NCI-H146 (cell line): ENCODE results near the gene KMT2E.
A peak's percentile ranks its signal among the peaks of the same experiment; 100 is the strongest.
"Not testable (repeated sequence)": the region's sequence is repeated elsewhere in the genome, so short reads cannot be mapped to it uniquely, and the experiment has no call there.

Source experiments
- DNase-seq: peaks from one replicate; lab custom pipeline; 2025; lab: John Stamatoyannopoulos, UW

KMT2E gene

DNA sequence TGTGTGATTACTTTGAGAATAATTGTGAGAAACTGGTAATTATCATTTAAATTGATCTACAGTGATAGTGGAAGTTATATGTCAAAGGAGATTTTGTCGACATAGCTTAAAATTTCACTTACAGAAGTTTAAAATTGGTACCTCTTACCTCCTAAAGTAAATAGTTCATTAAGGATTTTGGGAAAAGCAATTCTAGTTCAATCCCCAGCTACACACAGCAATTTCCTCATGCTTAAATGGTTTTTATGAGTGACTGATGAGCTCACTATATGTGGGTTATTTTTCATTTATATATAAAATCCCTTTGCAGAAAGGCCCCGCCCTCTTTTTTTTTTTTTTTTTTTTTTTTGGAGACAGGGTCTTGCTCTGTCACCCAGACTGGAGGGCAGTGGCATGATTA lies 12.7 kb downstream of the KMT2E start:
- DNase-seq: no peak

DNA sequence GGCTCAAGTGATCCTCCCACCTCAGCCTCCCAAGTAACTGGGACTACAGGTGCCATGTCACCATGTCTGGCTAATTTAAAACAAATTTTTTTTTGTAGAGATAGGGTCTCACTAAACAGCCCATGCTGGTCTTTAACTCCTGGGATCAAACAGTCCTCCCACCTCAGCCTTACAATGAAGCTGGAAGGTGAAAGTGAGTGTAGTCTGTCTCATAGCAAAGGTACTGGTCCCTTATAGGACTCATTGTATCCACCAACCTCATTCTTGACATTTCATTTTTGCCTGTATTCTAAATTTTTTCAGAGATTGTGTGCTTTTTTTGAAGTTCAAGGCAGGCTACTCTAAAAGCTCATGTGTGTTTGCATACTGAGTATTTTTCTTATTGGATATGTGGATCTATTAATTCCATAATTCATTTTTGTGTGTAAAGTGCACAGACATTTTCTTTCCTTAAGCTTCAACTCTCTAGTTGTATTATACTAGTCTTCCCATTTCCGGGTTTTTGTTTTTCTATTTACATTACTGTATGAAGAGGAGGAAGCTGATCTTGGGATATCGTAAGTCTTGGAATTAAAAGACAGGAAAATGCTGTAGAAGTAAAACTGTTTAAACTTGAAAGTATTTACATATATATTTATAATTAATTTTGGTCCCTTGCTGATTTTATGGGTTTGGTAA lies 13.3 kb downstream of the KMT2E start:
- DNase-seq: no peak

DNA sequence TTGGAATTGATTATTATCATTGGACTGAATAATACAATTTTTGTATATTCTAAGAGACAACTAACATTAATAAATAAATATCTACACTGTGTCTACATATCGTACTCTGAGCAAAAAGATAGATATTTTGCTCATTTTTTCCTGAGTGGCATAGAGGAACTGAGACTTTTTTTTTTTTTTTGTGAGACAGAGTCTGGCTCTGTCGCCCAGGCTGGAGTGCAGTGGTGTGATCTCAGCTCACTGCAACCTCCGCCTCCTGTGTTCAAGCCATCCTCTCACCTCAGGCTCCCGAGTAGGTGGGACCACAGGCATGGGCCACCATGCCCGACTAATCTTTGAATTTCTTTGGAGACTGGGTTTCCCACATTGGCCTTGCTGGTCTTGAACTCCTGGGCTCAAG lies 14.0 kb downstream of the KMT2E start:
- DNase-seq: no peak

DNA sequence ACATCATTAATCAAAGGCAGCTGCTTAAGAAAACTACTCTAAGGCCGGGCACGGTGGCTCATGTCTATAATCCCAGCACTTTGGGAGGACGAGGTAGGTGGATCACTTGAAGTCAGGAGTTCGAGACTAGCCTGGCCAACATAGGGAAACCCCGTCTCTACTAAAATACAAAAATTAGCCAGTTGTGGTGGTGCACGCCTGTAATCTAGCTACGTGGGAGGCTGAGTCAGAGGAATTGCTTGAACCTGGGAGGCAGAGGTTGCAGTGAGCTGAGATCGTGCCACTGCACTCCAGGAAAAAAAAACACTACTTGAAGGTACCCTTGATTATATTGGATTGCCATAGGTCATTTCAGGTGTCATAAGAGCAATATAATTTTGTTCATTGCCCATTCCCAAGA lies 14.9 kb downstream of the KMT2E start:
- DNase-seq: not testable (repeated sequence)

DNA sequence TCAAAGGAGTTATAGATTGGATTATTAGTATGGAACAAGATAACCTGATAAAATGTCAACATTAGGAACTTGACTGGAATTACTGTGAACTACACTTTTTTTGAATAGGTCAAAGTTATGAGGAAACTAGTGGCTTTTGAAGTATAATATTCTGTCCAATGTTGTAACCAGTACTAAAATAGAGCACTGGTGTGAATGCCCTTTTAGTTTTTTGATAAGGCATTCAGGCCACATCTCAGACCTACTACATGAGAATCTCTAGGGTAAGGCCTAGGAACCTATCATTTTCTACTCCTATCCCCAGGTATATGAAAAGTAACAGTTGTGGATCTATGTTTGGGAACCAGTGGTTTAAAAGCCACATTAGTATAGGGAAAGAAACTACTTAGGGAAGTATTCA lies 16.4 kb downstream of the KMT2E start:
- DNase-seq: no peak

DNA sequence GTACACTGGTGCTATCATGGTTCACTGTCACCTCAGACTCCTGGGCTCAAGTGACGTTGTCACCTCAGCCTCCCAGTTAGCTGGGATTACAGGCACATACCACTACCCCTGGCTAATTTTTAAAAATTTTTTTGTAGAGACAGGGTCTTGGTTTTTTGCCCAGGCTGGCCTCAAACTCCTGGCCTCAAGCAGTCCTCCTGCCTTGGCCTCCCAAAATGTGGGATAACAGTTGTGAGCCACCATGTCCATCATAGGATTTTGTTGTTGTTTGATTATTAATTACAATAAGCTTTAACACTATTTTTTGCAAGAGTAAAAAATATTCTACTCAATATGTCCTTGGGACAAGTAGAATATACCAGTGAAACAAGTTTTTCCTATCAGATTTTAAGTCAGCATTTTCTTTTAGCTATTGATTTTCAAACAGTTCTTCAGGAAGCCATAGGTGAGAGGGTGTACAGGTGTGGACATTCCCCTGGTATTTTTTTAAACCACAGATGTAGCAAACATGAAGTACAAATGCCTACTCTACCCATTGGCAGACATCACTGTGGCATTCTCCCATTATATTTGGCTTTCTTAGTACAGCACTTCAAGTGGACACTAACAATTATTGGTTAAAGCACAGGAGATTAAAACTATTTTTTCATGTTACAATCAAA lies 18.7 kb downstream of the KMT2E start:
- DNase-seq: no peak

DNA sequence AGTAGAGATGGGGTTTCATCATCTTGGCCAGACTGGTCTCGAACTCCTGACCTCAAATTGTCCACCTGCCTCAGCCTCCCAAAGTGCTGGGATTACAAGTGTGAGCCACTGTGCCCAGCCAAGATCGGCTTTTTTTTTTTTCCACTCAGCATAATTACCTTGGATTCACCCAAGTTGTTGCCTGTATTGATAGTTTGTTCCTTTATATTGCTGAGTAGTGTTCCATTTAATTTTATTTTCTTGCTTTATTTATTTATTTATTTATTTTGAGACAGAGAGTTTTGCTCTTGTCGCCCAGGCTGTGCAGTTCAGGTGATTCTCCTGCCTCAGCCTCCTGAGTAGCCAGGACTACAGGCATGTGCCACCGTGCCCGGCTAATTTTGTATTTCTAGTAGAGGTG lies 21.3 kb downstream of the KMT2E start:
- no peak for DNase-seq

DNA sequence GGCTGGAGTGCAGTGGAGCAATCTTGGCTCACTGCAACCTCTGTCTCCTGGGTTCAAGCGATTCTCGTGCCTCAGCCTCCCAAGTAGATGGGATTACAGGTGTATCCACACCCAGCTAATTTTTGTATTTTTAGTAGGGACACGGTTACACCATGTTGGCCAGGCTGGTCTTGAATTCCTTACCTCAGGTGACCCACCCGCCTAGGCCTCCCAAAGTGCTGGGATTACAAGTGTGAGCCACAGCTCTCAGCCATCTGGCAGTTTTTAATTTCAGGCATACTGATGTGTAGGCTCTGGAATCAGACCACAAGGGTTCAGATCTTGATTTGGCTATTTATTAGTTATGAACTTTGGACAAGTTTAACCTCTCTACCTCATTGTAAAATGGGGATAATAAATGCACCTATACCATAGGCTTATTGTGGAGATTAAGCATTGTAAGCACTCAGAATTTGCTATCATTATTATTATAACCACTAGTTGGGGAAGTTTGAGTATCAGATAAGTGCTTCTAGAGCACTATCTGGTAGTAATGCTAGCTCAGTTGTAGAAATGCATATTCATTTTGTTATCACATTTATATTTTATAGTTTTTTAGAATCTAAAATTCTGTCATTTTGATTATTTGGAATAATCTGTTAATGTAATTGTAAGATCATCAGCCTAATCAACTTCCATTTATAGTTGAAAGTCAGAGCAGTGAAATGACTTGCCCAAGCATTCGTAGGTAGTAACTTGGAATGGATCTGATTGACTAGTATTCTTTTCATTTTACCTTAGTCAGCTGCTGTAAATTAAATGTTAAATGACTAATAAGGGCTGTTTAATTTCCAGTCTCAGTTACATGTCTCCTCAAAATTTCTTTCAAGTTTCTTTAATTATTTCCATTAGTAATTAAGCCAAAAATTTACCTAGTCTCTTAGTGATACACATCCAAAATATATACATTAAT lies 22.5 kb downstream of the KMT2E start:
- DNase-seq: no peak

DNA sequence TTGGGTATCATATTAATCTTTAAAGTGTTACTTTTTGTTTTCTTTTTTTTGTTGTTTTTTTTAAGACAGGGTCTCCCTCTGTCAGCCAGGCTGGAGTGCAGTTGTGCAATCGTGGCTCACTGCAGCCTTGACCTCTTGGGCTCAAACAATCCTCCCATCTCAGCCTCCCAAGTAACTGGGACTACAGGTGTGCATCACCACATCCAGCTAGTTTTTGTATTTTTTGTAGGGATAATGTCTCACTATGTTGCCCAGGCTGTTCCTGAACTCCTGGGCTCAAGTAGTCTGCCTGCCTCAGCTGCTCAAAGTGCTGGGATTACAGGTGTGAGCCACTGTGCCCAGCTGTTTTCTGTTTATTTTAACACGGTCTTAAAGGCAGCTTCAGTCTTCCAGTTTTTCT lies 23.3 kb downstream of the KMT2E start:
- DNase-seq: no peak

DNA sequence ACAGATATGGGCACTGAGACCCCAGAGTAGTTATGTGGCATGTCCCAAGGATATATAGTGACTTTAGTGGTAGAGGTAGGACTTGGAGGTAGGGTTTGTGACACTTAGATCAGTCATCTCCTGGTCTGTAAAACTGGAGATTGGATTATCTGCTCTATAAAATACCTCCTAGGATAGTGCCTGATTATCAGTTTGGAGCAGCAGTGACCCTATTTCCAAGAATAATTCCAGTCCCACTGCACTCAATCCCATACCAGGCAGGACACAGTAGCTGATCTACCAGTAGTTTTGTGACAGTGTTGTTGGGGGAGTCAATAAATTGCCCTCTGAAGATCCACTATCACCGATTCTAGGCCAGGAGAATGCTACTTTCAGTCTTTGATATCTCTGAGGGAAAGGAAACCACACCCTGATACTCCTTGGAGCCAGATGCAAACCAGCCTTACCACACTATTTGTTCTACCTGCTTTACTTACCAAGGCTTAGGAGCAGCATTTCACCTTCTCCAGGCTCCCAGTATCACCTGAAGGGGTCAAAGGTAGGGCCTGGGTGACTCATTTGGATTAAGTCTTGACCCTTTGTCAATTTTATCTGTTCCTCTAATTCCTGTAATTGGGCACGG lies 30.6 kb downstream of the KMT2E start:
- no peak for DNase-seq

DNA sequence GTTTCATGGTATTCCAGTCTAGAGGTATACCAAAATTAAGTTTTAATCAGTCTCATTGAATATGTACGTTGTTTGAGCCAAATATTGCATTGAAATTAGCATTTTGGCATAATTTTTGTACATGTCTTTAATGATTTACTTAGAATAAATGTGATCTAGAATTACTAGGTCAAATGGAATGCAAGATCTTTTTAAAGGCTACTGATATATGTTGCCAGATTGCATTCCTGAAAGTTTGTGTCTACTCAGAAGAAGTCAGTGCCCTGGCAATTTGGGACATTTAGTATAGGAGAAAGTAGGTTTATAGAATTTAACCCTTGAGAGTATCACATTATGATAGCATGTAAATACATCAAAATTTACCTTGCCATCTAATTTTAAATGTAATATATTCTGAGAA lies 32.4 kb downstream of the KMT2E start:
- DNase-seq: no peak

DNA sequence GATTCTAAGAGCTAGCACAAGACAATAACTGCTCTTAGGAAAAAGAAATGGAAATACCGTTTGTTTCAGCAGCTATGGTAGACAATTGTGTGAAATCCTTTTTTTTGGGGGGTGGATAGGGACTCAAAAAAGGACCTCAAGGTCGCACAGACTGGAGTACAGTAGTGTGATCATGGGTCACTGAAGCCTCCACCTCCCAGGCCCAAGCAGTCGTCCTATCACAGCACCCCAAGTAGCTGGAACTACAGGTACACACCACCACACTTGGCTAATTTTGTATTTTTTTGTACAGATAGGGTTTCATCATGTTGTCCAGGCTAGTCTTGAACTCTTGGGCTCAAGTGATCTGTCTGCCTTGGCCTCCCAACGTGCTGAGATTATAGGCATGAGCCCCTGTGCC lies 33.9 kb downstream of the KMT2E start:
- DNase-seq: no peak

DNA sequence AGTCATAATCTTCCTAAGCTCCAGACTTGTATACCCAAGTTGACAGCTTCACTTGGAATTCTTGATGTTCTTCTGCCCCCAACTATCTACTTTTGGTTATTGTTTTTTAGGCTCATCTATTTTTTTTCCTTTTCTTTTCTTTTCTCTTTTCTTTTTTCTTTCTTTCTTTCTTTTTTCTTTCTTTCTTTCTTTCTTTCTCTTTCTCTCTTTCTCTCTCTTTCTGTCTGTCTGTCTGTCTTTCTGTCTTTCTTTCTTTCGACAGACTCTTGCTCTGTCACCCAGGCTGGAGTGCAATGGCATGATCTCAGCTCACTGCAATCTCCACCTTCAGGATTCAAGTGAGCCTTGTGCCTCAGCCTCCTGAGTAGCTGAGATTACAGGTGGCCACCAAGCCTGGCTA lies 36.5 kb downstream of the KMT2E start:
- no peak for DNase-seq

DNA sequence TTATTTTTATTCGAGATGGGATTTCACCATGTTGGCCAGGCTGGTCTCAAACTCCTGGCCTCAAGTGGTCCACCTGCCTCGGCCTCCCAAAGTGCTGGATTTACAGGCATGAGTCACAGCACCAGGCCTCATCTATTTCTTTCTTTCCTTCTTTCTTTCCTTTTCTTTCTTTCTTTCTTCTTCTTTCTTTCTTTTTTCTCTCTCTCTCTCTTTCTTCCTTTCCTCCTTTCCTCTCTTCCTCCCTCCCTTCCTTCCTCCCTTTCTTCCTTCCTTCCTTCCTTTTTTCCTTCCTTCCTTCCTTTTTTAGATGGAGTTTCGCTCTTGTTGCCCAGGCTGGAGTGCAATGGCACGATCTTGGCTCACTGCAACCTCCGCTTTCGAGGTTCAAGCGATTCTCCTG lies 36.9 kb downstream of the KMT2E start:
- not testable (repeated sequence) for DNase-seq

DNA sequence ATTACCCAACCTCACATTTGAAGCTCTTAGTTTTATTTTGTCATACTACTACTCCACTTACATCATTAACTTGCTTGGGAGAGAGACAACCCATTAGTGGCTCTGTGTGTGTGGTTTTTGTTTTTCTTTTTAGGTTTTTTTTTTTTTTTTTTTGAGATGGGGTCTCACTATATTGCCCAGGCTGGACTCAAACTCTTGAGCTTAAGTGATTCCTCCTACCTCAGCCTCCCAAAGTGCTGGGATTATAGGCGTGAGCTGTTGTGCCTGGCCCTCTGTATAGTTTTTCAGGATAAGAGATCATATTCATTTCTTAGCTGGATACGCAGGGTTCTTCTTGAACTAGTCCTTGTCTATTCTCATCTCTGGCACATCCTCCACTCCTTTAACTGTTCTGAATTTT lies 41.1 kb downstream of the KMT2E start:
- DNase-seq: no peak

DNA sequence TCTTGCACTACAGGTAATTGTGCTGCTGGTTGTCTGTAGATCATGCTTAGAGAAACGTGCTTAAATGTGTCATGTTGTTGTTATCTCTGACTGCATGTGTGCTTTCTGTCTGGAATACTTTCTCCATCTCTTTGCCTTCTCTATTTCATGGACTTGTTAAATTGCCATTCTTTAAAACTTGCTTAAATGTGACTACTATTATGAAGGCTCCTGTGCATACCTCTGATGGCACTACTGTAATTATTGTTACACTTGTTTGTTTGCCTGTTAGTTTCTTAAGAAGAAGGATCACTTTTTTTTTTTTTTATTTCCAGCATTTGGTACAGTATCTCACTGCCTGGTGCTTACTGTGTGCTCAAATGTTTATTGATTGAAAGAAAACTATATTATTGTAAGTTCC lies 41.6 kb downstream of the KMT2E start:
- DNase-seq: no peak

DNA sequence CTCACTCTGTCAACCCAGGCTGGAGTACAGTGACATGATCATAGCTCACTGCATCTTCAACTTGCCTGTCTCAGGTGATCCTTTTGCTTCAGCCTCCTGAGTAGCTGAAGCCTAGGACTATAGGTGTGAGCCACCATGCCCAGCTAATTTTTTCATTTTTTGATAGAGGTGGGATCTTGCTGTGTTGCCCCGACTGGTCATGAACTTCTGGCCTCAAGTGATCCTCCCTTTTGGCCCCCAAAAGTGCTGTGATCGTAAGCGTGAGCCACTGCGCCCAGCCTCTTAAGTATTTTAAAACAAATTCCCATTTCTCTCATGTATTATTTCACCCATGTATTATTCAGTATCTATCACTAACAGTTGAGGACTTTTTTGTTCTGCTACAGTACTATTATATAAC lies 43.5 kb downstream of the KMT2E start:
- no peak for DNase-seq

DNA sequence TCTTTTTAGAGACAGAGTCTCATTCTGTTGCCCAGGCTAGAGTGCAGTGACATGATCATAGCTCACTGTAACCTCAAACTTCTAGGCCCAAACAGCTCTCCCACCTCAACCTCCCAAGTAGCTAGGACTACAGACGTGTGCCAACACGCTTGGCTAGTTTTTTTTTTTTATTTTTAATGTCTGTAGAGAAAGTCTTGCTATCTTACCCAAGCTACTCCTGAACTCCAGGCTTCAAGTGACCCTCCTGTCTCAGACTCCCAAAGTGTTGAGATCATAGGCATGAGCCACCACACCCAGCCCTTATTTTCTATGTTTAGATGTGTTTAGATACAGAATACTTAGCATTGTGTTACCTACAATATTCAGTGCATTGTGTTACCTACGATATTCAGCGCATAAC lies 46.4 kb downstream of the KMT2E start:
- DNase-seq: no peak

DNA sequence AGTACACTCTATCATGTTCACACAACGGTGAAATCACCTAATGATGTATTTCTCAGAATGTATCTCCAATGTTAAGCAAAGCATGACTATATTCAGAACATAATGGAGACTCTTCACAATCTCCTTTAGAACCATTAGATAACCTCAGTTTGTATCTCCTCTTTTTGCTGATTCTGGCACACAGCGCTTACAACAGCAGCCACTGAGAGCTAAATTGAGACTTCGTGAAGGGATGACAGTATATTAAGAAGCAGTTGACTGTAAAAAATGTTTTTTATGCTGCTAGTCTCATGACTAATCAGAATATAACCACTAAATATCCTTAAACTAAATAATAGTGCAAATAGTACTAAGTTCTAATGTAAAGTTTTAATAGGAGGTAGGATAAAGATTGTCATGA lies 46.9 kb downstream of the KMT2E start:
- no peak for DNase-seq

DNA sequence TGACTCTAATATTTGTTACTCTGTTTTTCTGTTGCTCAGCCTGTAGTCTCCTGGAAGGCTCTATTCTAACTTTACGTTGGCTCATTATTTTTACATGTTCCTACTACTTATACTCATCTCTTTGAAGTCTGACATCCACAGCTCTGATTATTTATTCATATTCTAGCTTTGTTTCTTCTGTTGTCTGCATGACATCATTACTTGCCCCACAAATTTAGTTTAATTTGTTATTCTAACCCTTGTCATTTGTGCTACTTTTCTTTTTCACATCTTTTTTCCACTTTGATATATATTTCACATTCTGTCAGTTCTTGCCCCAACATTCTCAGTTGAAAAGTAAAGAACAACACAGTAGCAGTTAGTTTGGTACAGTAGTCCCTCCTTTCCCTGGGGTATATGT lies 51.1 kb downstream of the KMT2E start:
- no peak for DNase-seq

DNA sequence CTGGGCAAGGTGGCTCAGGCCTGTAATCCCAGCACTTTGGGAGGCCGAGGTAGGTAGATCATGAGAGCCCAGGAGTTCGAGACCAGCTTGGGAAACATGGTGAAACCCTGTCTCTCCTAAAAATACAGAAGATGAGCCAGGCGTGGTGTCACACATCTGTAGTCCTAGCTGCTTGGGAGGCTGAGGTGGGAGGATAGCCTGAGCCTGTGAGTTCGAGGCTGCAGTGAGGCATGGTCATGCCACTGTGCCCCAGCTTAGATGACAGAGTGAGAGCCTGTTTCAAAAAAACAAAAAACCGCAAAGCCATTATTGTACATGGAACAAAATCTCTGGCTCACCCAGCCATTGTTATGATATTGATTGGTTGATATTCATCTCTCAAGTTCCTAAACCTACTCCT lies 53.7 kb downstream of the KMT2E start:
- DNase-seq: peak; percentile 2

DNA sequence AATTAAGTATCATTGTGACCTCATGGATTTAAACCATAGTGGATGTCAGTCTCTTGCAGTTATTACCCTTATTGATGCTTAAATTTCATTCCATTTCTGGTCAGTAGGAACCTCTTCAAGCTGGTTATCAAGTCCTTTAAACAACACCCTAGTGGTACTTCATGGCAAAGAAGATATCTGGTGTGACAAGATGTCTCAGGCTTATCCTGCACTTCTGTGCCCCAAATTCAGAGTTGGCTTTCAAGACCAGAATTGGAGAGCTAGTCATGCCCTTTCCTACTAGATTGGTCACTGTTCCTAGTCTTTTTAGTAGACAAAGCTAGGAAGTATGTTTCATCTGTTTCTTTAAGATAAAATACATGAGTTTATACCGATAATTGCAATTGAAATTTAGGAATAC lies 54.9 kb downstream of the KMT2E start:
- no peak for DNase-seq

DNA sequence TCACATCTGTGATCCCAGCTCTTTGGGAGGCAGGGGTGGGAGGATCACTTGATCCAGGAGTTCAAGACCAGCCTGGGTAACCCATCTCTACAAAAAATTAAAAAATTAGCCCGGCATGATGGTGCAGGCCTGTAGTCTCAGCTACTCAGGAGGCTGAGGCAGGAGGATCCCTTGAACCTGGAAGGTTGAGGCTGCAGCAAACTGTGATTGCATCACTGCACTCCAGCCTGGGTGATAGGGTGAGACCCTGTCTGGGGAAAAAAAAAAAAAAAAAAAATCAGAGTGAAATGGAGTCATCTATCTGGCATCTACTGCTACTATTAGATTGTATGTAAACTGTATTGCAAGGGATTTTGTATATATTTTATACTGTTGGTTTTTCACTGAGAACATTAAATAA lies 59.1 kb downstream of the KMT2E start:
- no peak for DNase-seq
